Endothelial cell (in vitro differentiated cells): ENCODE results near the gene PTPN4. TPM values are rescaled to one million over a fixed set of nuclear protein-coding genes. Genes with fewer than 3 reads are reported as not detected.

ENCODE experiments used
- DNase-seq: peaks from one replicate; pipeline ENCODE4 v3.0.0; 2021; ENCODE audit warnings: low spot score
- H3K27ac Mint-ChIP-seq: one replicate; pipeline ENCODE4 v1.8.0; 2021; ENCODE audit warnings: mixed read lengths, inconsistent platforms; ENCODE audit not compliant: unreplicated experiment
- H3K27me3 Mint-ChIP-seq: one replicate; pipeline ENCODE4 v1.8.0; 2021; ENCODE audit warnings: mild to moderate bottlenecking, moderate library complexity, mixed read lengths, inconsistent platforms; ENCODE audit not compliant: unreplicated experiment
- H3K36me3 Mint-ChIP-seq: one replicate; pipeline ENCODE4 v1.8.0; 2021; ENCODE audit warnings: mild to moderate bottlenecking, low read depth, mixed read lengths, inconsistent platforms; ENCODE audit not compliant: unreplicated experiment
- H3K4me1 Mint-ChIP-seq: one replicate; pipeline ENCODE4 v1.8.0; 2021; ENCODE audit warnings: mild to moderate bottlenecking, mixed read lengths, inconsistent platforms; ENCODE audit not compliant: unreplicated experiment
- H3K4me3 Mint-ChIP-seq: one replicate; pipeline ENCODE4 v1.8.0; 2021; ENCODE audit warnings: mild to moderate bottlenecking, mixed read lengths, inconsistent platforms; ENCODE audit not compliant: unreplicated experiment
- H3K9me3 Mint-ChIP-seq: one replicate; pipeline ENCODE4 v1.8.0; 2021; ENCODE audit warnings: mixed read lengths, inconsistent platforms; ENCODE audit not compliant: unreplicated experiment
- total RNA-seq: library from RNA; stranded (reverse); fragmentation: NEBNext Ultra II Directional; extraction: Animal tissue kit (Norgen Biotek cat#: 25700); gene quantifications from one replicate; pipeline ENCODE4 v1.2.1, GENCODE V29; 2021; ENCODE audit not compliant: unreplicated experiment
- TF ChIP-seq, protein P1 (sequence below): fragments of 200-600 bp; sonication (generic); IDR thresholded peaks from one replicate; pipeline ENCODE4 v1.5.0; 2021; ENCODE audit warnings: antibody characterized with exemption; ENCODE audit not compliant: unreplicated experiment

The PTPN4 gene
- total RNA-seq, 1 donor from 2014 or later: 51.0 TPM

DNA sequence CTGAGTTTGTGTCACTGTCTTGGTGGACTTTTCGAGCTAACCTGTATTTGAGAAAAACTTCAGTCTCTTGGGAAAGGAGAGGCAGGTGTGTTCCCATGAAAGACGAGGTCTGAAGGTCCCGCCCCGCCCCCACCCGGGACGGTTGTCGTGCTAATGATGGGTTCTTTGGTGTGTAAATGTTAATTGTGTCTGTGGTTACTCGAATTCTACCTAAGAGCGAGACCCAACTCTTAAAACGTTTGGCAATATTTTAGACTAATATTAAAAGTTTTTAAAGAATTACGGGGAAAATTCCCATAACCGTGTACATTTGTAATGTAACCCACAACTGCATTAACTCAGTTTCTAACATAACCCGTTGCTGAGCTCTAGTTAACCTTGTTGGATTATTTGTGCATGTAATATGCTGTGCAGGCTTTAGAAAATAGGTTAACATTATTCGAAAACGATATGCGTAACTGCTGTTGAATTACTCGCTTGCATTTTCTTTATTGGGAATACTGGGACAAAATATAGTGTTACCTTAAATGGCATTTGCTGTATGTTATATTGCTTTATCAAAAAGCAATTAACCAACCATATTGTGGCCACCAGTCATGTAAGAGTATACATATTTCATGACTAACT is 254.0 kb downstream of the PTPN4 start:
- no peak overlapping the region for H3K27ac Mint-ChIP-seq
- H3K9me3 Mint-ChIP-seq: no peaks in the 10 kb centered on the region
- TF ChIP-seq, protein P1, sequence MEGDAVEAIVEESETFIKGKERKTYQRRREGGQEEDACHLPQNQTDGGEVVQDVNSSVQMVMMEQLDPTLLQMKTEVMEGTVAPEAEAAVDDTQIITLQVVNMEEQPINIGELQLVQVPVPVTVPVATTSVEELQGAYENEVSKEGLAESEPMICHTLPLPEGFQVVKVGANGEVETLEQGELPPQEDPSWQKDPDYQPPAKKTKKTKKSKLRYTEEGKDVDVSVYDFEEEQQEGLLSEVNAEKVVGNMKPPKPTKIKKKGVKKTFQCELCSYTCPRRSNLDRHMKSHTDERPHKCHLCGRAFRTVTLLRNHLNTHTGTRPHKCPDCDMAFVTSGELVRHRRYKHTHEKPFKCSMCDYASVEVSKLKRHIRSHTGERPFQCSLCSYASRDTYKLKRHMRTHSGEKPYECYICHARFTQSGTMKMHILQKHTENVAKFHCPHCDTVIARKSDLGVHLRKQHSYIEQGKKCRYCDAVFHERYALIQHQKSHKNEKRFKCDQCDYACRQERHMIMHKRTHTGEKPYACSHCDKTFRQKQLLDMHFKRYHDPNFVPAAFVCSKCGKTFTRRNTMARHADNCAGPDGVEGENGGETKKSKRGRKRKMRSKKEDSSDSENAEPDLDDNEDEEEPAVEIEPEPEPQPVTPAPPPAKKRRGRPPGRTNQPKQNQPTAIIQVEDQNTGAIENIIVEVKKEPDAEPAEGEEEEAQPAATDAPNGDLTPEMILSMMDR: no peak
- DNase-seq: no peak
- H3K36me3 Mint-ChIP-seq: peaks cover 16% of the 10 kb centered on the region
- peaks cover 5% of the 10 kb centered on the region for H3K27me3 Mint-ChIP-seq
- H3K4me3 Mint-ChIP-seq: peak overlapping the region; percentile 95
- H3K4me1 Mint-ChIP-seq: peaks cover 20% of the 10 kb centered on the region

DNA sequence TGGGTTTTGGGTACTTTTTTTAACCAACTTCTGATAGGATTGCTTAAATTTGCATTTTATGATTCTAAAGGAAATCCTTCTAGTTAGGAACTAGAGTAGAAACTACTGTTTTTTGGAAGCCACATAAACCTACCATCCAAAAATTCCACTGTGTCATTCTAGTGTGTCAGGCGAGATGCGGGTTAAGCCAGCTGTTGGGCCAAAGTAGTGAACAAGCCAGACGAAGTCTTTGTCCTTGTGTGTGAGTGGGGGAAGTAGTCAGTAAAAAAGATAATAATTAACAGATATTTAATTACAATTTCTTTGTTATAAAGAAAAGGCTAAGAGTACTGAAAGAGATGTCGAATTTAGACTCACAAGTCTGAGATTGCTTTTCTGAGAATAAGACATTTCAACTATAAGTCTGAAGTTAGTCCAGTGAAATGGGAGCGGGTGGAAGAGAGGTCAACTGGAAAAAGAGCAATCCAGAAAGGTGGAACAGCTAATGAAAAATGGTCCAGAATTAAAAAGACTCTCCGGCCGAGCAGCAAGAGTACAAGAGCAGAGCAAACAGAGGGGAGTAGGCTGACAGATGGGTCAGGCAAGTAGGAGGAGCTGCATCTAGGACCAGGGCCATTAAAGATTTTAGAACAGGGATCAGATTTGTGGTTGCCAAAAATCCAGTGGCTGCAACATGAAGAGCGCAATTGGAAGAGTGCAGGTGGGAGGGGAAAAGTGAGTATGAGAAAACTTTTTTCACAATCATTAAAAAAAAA is 254.7 kb downstream of the PTPN4 start:
- no peak overlapping the region for H3K27ac Mint-ChIP-seq
- H3K4me1 Mint-ChIP-seq: peaks cover 20% of the 10 kb centered on the region
- peaks cover 5% of the 10 kb centered on the region for H3K27me3 Mint-ChIP-seq
- H3K4me3 Mint-ChIP-seq: peak overlapping the region; percentile 95
- H3K36me3 Mint-ChIP-seq: peaks cover 16% of the 10 kb centered on the region
- no peak for DNase-seq
- TF ChIP-seq, protein P1: no peak
- no peaks in the 10 kb centered on the region for H3K9me3 Mint-ChIP-seq

DNA sequence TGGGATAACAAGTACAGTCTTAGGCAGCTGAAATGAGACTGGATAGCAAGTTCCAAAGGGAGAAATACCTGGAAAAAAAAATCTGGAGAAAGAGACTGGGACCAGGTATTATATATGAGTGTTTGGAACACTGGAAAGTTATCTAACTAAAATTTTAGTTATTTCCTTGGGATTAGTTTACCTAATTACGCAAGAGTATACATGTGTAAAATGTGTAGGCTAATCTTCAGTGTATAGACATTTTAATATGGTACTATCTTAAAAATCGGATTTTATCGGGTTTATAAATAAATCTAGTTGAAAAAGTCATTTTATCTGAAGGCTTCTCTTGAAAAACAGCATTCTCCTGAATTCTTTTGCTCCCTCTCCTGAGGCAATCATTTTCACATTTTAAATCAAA is 257.1 kb downstream of the PTPN4 start:
- Mint-ChIP-seq H3K27ac (no peak overlapping the region), H3K9me3 (no peaks in the 10 kb centered on the region), H3K4me1 (peaks cover 20% of the 10 kb centered on the region), H3K36me3 (peaks cover 26% of the 10 kb centered on the region), H3K4me3 (no peak overlapping the region), H3K27me3 (no peaks in the 10 kb centered on the region)
- no peak for DNase-seq
- TF ChIP-seq, protein P1: no peak

DNA sequence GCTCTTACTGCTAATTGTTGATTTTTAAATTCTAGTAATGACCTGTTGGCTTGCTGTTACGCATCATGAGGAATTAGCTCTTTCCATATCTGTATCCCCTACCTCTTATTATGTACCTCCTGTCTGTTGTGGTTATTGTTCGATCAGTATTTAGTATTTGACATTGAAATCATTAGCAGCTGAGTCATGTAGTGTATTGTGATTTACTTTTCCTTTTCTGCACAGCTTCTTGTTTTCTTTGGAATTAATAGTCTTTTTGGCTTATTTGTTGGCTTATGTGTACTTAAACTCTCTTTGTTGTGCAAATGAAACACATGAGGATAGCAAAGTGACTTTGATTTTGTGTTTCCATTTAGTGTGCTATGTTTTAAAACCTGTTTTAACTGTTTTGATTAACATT is 257.5 kb downstream of the PTPN4 start:
- Mint-ChIP-seq H3K9me3 (no peaks in the 10 kb centered on the region), H3K4me3 (no peak overlapping the region), H3K27ac (no peak overlapping the region), H3K27me3 (no peaks in the 10 kb centered on the region), H3K4me1 (peaks cover 18% of the 10 kb centered on the region), H3K36me3 (peaks cover 25% of the 10 kb centered on the region)
- no peak for DNase-seq
- TF ChIP-seq, protein P1: no peak

DNA sequence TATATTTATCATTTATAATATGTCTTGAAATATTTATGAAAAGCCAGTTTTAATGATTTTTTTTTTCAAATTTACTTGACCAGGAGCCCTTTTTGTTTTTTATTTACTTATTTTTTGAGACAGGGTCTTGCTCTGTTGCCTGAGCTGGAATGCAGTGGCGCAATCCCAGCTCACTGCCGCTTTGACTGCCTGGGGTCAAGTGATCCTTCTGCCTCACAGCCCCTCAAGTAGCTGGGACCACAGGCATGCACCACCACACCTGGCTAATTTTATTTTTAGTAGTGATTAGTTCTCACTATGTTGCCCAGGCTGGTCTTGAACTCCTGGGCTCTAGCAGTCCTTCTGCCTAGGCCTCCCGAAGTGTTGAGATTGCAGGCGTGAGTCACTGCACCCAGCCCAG is 258.8 kb downstream of the PTPN4 start:
- H3K36me3 Mint-ChIP-seq: peaks cover 34% of the 10 kb centered on the region
- H3K27ac Mint-ChIP-seq: no peak overlapping the region
- TF ChIP-seq, protein P1: no peak
- peaks cover 15% of the 10 kb centered on the region for H3K4me1 Mint-ChIP-seq
- no peaks in the 10 kb centered on the region for H3K27me3 Mint-ChIP-seq
- H3K9me3 Mint-ChIP-seq: no peaks in the 10 kb centered on the region
- no peak overlapping the region for H3K4me3 Mint-ChIP-seq
- no peak for DNase-seq
